AG08395 (cell line): ENCODE measurements around the gene ADAMTS7.

Source experiments
- DNase-seq: peaks from one replicate; pipeline ENCODE4 v3.0.0; 2012; ENCODE audit warnings: mixed read lengths, low spot score

Gene ADAMTS7

DNA sequence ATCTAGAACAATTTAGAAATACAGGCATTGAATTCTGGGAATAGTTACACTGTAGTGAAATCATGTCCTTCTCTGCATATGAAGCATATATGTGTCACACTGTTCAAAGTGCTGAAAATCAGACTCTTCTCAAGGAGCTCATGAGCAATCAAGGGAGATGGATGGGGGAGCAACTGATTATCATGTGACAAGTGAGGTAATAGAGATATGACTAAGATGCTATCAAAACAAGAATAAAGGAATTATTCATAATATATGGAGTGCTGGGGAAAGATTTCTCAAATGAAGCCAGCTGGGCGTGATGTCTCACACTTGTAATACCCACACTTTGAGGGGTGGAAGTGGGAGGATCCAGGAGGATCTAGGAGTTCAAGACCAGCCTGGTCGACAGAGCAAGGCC, 95.3 kb downstream of the ADAMTS7 start:
- DNase-seq, result no peak

DNA sequence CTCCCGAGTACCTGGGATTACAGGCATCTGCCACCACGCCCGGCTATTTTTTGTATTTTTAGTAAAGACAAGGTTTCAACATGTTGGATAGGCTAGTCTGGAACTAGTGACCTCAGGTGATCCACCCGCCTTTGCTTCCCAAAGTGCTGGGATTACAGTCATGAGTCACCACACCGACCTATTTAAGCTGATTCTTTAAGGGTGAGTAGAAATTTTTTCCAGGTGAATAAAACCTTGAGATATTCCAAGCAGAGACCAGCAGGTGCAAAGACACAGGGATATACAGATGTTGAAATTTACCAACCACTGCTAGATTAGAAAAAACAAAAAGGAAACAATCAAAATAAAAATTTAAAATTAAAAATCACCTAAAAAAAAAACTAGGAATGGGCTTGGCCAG, 95.8 kb downstream of the ADAMTS7 start:
- no peak for DNase-seq

DNA sequence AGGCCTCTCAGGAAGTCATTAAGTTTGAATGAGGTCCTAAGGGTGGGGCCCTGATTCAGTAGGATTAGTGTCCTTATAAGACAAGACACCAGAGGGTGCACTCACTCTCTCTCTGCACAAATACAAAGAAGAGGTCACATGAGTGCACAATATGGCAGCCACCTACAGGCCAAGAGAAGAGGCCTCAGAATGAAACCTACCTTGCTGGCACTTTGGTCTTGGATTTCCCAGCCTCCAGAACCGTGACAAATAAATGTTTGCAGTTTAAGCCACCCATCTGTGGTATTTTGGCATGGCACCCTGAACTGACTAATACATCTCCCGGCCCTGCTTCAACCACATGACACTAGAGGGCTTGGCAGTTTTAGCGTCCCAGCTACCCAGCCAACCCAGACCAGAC, 96.4 kb downstream of the ADAMTS7 start:
- DNase-seq, result no peak

DNA sequence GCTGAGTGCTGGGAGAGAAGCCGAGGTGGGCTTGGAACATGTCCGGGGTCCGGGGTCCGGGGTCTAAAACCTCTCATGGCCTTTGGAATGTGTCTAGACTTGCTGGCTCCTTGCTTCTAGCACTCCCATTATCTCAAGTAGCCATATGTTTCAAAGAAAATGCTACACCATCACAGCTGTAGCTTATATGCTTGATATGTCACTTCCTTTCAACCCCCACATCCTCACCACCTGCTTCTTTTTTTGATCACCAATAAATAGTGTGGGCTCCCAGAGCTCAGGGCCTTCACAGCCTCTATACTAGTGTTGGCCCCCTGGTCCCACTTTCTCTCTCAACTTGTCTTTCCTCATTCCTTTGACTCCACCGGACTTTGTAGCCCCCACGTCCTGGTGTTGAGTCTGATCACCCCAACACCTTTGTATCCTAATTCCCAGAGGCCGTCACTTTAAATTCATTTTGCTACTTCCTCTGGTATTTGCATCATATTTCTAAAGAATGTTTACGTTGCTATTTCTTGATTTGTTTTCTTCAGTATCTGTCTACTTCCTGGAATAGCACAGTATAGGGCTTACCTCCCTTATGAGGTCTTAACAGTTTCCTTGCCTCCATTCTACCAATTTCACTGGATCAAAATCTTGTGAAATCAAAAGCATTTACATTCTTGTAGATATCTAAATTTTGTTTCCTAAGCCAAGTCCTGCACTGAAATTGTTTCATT, 98.3 kb downstream of the ADAMTS7 start:
- DNase-seq, result no peak

DNA sequence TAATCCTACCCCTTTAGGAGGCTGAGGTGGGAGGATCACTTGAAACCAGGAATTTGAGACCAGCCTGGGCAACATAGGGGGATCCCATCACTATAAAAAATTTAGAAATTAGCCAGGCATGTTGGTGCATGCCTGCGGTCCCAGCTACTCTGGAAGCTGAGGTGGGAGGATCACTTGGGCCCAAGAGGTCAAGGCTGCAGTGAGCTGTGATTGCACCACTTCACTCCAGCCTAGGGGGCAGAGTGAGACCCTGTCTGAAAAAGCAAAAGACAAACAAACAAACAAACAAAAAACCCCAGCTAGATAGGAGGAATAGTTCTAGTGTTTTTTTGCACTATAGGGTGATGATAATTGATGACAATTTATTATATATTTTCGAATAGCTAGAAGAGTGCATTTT, 99.6 kb downstream of the ADAMTS7 start:
- DNase-seq, result no peak

DNA sequence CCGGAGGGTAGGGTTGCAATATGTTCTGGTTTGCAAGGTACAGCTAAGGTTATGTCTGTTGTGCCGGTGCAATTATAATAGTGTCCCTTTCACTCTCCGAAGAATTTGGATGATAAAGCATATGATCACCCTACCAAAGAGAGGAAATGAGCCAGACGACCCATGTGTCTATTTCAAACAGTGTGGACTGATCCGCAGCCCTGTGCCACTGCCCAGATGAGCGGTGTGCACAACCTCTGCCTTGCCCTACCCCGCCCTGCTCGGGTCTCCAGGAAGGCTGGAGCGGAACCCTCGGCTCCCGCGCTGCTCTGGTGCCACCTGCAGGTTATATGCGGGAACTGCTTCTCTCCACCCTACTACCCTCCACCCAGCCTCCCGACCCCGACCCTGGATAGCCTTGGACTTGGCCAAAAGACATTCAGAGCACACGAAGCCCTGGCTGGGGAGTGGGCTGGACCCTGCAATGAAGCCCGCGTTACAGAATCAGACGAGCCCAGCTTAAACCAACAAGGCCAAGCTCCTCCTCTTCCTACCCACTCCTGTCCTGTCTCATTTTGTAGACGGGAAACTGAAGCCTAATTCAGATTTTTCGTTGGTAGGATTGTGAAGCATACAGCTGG, 101.9 kb downstream of the ADAMTS7 start:
- peak; percentile 64 for DNase-seq
